ENCODE measurements around the gene TRIM65.
A peak's percentile ranks its signal among the peaks of the same experiment; 100 is the strongest.

The TRIM65 gene, protein sequence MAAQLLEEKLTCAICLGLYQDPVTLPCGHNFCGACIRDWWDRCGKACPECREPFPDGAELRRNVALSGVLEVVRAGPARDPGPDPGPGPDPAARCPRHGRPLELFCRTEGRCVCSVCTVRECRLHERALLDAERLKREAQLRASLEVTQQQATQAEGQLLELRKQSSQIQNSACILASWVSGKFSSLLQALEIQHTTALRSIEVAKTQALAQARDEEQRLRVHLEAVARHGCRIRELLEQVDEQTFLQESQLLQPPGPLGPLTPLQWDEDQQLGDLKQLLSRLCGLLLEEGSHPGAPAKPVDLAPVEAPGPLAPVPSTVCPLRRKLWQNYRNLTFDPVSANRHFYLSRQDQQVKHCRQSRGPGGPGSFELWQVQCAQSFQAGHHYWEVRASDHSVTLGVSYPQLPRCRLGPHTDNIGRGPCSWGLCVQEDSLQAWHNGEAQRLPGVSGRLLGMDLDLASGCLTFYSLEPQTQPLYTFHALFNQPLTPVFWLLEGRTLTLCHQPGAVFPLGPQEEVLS
- long read RNA-seq, partial matches to known transcripts = 1 of 11 reads
- long read RNA-seq, other reads (novel, unspliced or antisense) = 5 of 11 reads

DNA sequence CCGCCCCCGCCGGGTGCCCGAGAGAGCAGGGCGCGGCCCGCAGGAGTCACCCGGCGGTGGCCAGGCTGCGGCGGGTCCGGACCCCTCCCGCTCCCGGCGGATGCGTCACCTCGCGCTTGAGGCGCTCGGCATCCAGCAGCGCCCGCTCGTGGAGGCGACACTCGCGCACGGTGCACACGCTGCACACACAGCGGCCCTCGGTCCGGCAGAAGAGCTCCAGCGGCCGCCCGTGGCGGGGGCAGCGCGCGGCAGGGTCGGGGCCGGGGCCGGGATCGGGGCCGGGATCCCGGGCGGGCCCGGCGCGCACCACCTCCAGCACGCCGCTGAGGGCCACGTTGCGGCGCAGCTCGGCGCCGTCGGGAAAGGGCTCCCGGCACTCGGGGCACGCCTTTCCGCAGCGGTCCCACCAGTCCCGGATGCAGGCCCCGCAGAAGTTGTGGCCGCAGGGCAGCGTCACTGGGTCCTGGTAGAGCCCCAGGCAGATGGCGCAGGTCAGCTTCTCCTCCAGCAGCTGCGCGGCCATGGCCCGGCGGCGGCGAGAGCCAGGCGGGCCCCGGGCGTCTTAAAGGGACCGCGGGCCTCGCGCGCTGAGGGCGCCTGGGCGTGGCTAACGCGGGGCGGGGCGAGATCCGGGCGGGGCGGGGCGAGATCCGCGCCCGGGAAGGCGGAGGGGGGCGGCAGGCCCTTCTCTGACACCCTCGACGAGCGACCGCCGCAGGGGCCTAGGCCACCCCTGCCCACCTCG lies at the start of gene TRIM65:
TRIM65 (minus strand) TSS at position 537 of the 745 bp plus-strand sequence; CDS start at position 523, 14 bp downstream.
- H3K27ac ChIP-seq (replicated peaks) = peak within 1 kb of the TSS; percentile 83
- TF ChIP-seq GABPA (IDR thresholded peaks at IDR 0.05; ENCODE audit: low read depth) = no peak
- TF ChIP-seq, protein P1, sequence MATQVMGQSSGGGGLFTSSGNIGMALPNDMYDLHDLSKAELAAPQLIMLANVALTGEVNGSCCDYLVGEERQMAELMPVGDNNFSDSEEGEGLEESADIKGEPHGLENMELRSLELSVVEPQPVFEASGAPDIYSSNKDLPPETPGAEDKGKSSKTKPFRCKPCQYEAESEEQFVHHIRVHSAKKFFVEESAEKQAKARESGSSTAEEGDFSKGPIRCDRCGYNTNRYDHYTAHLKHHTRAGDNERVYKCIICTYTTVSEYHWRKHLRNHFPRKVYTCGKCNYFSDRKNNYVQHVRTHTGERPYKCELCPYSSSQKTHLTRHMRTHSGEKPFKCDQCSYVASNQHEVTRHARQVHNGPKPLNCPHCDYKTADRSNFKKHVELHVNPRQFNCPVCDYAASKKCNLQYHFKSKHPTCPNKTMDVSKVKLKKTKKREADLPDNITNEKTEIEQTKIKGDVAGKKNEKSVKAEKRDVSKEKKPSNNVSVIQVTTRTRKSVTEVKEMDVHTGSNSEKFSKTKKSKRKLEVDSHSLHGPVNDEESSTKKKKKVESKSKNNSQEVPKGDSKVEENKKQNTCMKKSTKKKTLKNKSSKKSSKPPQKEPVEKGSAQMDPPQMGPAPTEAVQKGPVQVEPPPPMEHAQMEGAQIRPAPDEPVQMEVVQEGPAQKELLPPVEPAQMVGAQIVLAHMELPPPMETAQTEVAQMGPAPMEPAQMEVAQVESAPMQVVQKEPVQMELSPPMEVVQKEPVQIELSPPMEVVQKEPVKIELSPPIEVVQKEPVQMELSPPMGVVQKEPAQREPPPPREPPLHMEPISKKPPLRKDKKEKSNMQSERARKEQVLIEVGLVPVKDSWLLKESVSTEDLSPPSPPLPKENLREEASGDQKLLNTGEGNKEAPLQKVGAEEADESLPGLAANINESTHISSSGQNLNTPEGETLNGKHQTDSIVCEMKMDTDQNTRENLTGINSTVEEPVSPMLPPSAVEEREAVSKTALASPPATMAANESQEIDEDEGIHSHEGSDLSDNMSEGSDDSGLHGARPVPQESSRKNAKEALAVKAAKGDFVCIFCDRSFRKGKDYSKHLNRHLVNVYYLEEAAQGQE (IDR thresholded peaks at IDR 0.05; ENCODE audit: insufficient replicate concordance, low read depth) = no peak
- peak; percentile 80 for TF ChIP-seq POLR2AphosphoS5 (IDR thresholded peaks at IDR 0.05; ENCODE audit: low read depth)
- no peak for TF ChIP-seq SPI1 (IDR thresholded peaks at IDR 0.05; ENCODE audit: borderline replicate concordance, low read depth)
- DNase-seq (ENCODE audit: low read depth in 1 of 2, low spot score in 1 of 2) = peak; percentile 68 to 85
- no peaks in the 10 kb centered on the region for H3K27me3 ChIP-seq (ENCODE audit: insufficient read depth, poor library complexity, severe bottlenecking)
- H3K4me3 ChIP-seq (replicated peaks; ENCODE audit: insufficient read depth, low read length) = peak within 1 kb of the TSS; percentile 72

DNA sequence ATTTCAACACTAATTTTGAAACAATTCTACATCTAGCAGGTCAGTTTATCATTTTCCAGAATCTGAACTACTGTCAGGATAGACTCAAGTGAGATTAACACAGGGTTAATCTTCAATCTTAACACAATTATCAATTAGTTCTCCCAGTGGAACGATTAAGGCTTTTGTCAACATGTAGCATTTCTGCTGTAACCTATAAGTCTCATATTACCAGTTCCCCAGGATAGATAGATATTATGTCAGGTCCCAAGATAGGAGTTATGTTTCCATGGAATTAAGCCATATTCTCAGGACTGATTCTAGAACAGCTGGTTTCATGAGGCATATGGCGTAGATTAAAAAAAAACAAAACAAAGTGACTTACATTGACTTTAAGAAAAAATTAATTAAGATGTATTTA lies 48.5 kb upstream of the TRIM65 start:
- TF ChIP-seq SPI1 (IDR thresholded peaks at IDR 0.05; ENCODE audit: borderline replicate concordance, low read depth) (no peak), POLR2AphosphoS5 (IDR thresholded peaks at IDR 0.05; ENCODE audit: low read depth) (no peak), GABPA (IDR thresholded peaks at IDR 0.05; ENCODE audit: low read depth) (no peak)
- TF ChIP-seq, protein P1 (IDR thresholded peaks at IDR 0.05; ENCODE audit: insufficient replicate concordance, low read depth) = no peak
- TF ChIP-seq, protein P2, sequence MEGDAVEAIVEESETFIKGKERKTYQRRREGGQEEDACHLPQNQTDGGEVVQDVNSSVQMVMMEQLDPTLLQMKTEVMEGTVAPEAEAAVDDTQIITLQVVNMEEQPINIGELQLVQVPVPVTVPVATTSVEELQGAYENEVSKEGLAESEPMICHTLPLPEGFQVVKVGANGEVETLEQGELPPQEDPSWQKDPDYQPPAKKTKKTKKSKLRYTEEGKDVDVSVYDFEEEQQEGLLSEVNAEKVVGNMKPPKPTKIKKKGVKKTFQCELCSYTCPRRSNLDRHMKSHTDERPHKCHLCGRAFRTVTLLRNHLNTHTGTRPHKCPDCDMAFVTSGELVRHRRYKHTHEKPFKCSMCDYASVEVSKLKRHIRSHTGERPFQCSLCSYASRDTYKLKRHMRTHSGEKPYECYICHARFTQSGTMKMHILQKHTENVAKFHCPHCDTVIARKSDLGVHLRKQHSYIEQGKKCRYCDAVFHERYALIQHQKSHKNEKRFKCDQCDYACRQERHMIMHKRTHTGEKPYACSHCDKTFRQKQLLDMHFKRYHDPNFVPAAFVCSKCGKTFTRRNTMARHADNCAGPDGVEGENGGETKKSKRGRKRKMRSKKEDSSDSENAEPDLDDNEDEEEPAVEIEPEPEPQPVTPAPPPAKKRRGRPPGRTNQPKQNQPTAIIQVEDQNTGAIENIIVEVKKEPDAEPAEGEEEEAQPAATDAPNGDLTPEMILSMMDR (IDR thresholded peaks at IDR 0.05; ENCODE audit: insufficient read depth, low read length) = no peak
- Histone ChIP-seq H3K4me3 (replicated peaks; ENCODE audit: insufficient read depth, low read length) (no peak overlapping the region), H3K27me3 (ENCODE audit: insufficient read depth, poor library complexity, severe bottlenecking) (no peaks in the 10 kb centered on the region), H3K27ac (replicated peaks) (no peak overlapping the region)
- DNase-seq (ENCODE audit: low read depth in 1 of 2, low spot score in 1 of 2) = no peak

DNA sequence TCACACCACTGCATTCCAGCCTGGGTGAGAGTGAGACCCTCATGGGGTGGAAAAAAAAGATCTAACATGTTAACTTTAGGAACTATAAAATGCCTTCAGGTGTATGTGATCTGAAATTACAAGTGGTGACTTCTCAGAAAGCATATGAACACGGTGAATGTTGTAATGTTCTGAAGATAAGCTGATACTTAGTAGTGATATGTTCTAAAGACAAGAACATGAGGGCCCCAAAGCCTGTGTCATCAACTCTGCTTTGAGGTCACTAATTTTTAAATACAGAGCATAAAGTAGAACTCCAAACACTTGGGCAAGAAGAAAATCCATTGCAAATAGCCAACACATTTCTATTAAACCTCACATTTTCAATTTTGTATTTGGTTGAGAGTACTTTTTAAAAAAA lies 46.7 kb upstream of the TRIM65 start:
- DNase-seq (ENCODE audit: low read depth in 1 of 2, low spot score in 1 of 2) = no peak
- Histone ChIP-seq H3K4me3 (replicated peaks; ENCODE audit: insufficient read depth, low read length) (no peak overlapping the region), H3K27ac (replicated peaks) (no peak overlapping the region), H3K27me3 (ENCODE audit: insufficient read depth, poor library complexity, severe bottlenecking) (no peaks in the 10 kb centered on the region)
- TF ChIP-seq SPI1 (IDR thresholded peaks at IDR 0.05; ENCODE audit: borderline replicate concordance, low read depth) (no peak), GABPA (IDR thresholded peaks at IDR 0.05; ENCODE audit: low read depth) (no peak), POLR2AphosphoS5 (IDR thresholded peaks at IDR 0.05; ENCODE audit: low read depth) (no peak)
- TF ChIP-seq, protein P2 (IDR thresholded peaks at IDR 0.05; ENCODE audit: insufficient read depth, low read length) = no peak
- TF ChIP-seq, protein P1 (IDR thresholded peaks at IDR 0.05; ENCODE audit: insufficient replicate concordance, low read depth) = no peak

All from HL-60 (cell line).